Sigmoid colon (tissue), 7 donors: ENCODE data around the gene FEN1. TPM values are rescaled to one million over a fixed set of nuclear protein-coding genes. Genes with fewer than 3 reads are reported as not detected.
A peak's percentile ranks its signal among the peaks of the same experiment; 100 is the strongest.

ENCODE experiments used
- DNase-seq: peaks from one replicate; pipeline ENCODE4 v3.0.0-alpha.2; 2019
- H3K27ac ChIP-seq, 4 donors: fragments of 200-600 bp; sonication (generic); one replicate each; pipeline ENCODE4 v1.5.1; 2016 to 2019; ENCODE audit warnings: mild to moderate bottlenecking in 1 of 4
- H3K27me3 ChIP-seq, 3 donors: fragments of 200-600 bp; sonication (generic); one replicate each; pipeline ENCODE4 v1.5.1; 2019; ENCODE audit warnings: mild to moderate bottlenecking in 1 of 3
- H3K36me3 ChIP-seq, 4 donors: fragments of 200-600 bp; sonication (generic); one replicate each; pipeline ENCODE4 v1.5.1; 2016 to 2019
- H3K4me1 ChIP-seq, 4 donors: fragments of 200-600 bp; sonication (generic); one replicate each; pipeline ENCODE4 v1.5.1; 2017 to 2019
- H3K4me3 ChIP-seq, 4 donors: fragments of 200-600 bp; sonication (generic); one replicate each; pipeline ENCODE4 v1.5.1; 2017 to 2019; ENCODE audit warnings: mild to moderate bottlenecking in 2 of 4, moderate library complexity in 1 of 4
- H3K9me3 ChIP-seq, 4 donors: fragments of 200-600 bp in 3 of 4; sonication (generic) in 3 of 4; one replicate each; pipeline versions ENCODE4 v1.5.1 to v1.6.1; 2013 to 2019
- CTCF ChIP-seq, 4 experiments: fragments of 450-650 bp in 3 of 4; fragments of 200-600 bp in 1 of 4; IDR thresholded peaks; one replicate each; pipeline ENCODE4 v1.5.1; 2016 to 2019; ENCODE audit warnings: antibody characterized with exemption in 4 of 4, mild to moderate bottlenecking in 3 of 4, moderate library complexity in 2 of 4
- EP300 ChIP-seq, 4 donors: sonication (generic); formaldehyde crosslinking; IDR thresholded peaks; one replicate each; pipeline ENCODE4 v1.6.1; 2017; ENCODE audit warnings: antibody characterized with exemption in 4 of 4
- POLR2A ChIP-seq, 2 donors: fragments of 450-650 bp; IDR thresholded peaks; one replicate each; pipeline ENCODE4 v1.6.1; 2016; ENCODE audit warnings: antibody characterized with exemption in 2 of 2, mild to moderate bottlenecking in 2 of 2, moderate library complexity in 2 of 2
- POLR2AphosphoS5 ChIP-seq, 4 donors: sonication (generic); formaldehyde crosslinking; IDR thresholded peaks; one replicate each; pipeline ENCODE4 v1.6.1; 2017; ENCODE audit warnings: antibody characterized with exemption in 4 of 4
- WGBS, 2 donors: extraction: QIAGEN DNeasy Blood & Tissue Kit; methylation state at CpG; one replicate each; pipeline ENCODE4 v1.1.7; 2013; 5-methylcytosine and 5-hydroxymethylcytosine counted together
- intact Hi-C: fragments of 100-400 bp; cut with DNase I; formaldehyde crosslinking; loops from one replicate; pipeline ENCODE4 v1.15.1; 2023
- polyA plus RNA-seq, 3 donors: library from polyadenylated mRNA; stranded (reverse); fragments of 200-250 nt; gene quantifications; one replicate each; pipeline ENCODE4 v1.2.3, GENCODE V29; 2013
- total RNA-seq, 4 donors: library from RNA; depleted of rRNA; stranded (reverse); fragments of >200 nt; gene quantifications; one replicate each; pipeline ENCODE4 v1.1.0, GENCODE V29; 2016
- donor health status: healthy with polysubstance abuse.
- donor health status: Bipolar disorder and iron deficiency.
- donor health status: healthy.

FEN1 gene
- total and polyA plus RNA-seq, 7 donors = 4.2 to 39.1 (median 7.5) TPM

DNA sequence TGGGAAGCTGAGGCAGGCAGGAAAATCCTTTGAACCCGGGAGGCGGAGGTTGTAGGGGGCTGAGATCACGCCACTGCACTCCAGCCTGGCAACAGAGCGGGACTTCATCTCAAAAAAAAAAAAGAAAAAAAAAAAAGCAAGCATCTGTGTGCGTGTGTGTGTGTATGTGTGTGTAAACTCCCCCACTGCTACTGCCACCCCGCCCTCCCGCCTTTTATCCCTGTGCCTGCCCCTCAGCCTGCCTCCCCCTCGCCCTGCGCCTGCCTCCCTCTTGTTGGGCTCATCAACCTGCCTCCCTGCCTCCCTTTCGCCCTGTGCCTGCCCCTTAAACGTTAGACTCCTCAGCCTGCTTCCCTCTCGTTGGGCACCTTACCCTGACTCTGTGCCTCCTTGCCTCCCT is 18.3 kb upstream of the FEN1 start:
- Histone ChIP-seq H3K36me3 (no peaks in the 10 kb centered on the region), H3K27ac (no peak overlapping the region), H3K4me3 (no peak overlapping the region), H3K27me3 (peaks cover 0 to 13% (median 0%) of the 10 kb centered on the region in 3 donors), H3K4me1 (peaks cover 0 to 11% (median 9%) of the 10 kb centered on the region in 4 donors), H3K9me3 (no peaks in the 10 kb centered on the region)
- no peak for DNase-seq
- TF ChIP-seq EP300 (IDR thresholded peaks at IDR 0.05) = no peak
- intact Hi-C loops = no loop called here
- 90% methylated on average over 12 of the region's 12 CpGs for WGBS, 2 donors

- 95% methylated on average over 6 of the region's 6 CpGs for WGBS, 2 donors
- Histone ChIP-seq H3K27me3 (peaks cover 0 to 9% (median 0%) of the 10 kb centered on the region in 3 donors), H3K4me1 (peaks cover 0 to 11% (median 9%) of the 10 kb centered on the region in 4 donors), H3K27ac (no peak overlapping the region), H3K36me3 (no peaks in the 10 kb centered on the region), H3K9me3 (no peaks in the 10 kb centered on the region), H3K4me3 (no peak overlapping the region)
- DNase-seq = no peak
- intact Hi-C loops = no loop called here
- TF ChIP-seq POLR2AphosphoS5 (IDR thresholded peaks at IDR 0.05) (no peak), EP300 (IDR thresholded peaks at IDR 0.05) (no peak), POLR2A (IDR thresholded peaks at IDR 0.05) (no peak), CTCF (IDR thresholded peaks at IDR 0.05) (no peak)
Observed at GRCh38 chr11:61775106-61775505, 17.6 kb upstream of the FEN1 start.

DNA sequence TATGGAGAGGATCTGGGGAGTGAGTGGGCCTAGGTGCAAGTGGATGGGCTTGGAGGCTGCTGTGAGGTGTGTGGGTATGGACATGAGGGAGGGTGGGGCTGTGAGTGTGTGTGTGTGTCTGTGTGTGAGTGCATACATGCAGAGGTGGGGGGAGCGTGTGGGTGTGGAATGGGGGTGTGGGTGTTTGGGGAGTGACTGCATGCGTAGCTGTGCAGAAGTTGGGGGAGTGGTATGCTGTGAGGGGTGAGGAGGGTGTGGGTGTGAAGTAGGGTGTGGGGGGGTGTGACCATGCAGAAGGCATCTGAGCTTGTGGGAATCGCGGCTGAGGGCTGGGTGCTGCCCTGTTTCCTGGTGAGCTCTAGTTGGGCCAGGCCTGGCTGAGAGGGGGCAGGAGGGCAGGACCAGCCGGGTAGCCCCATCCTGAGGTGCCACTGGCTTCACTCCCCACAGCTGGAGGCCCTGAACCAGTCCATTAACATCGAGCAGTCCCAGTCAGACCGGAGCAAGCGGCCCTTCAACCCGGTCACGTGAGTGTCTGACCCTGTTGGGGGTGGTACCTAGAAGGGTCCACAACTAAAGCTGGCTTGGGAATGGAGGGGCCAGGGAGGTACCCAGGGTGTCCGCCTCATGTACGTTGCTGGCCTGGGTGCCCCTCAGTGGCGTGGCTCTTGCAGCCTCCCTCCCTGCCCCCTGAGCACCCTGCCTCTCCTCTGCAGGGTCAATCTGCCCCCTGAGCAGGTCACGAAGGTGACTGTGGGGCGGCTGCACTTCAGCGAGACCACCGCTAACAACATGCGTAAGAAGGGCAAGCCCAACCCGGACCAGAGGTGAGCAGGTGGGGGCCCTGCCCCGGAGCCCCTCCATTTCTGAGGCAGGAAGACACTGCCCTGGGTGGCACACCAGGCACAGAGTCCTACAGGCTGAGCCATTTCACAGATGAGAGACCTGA is 16.8 kb upstream of the FEN1 start:
- WGBS, 2 donors = 77 to 86% methylated on average over 20 of the region's 20 CpGs
- no peak for DNase-seq
- no peak overlapping the region for H3K4me3 ChIP-seq
- no peaks in the 10 kb centered on the region for H3K36me3 ChIP-seq
- no peak overlapping the region for H3K27ac ChIP-seq
- peaks cover 0 to 9% (median 0%) of the 10 kb centered on the region in 3 donors for H3K27me3 ChIP-seq
- peaks cover 0 to 11% (median 9%) of the 10 kb centered on the region in 4 donors for H3K4me1 ChIP-seq
- no peaks in the 10 kb centered on the region for H3K9me3 ChIP-seq
- no peak for TF ChIP-seq POLR2A (IDR thresholded peaks at IDR 0.05)
- TF ChIP-seq CTCF (IDR thresholded peaks at IDR 0.05) = no peak
- no peak for TF ChIP-seq POLR2AphosphoS5 (IDR thresholded peaks at IDR 0.05)
- TF ChIP-seq EP300 (IDR thresholded peaks at IDR 0.05) = no peak
- intact Hi-C loops = no loop called here

DNA sequence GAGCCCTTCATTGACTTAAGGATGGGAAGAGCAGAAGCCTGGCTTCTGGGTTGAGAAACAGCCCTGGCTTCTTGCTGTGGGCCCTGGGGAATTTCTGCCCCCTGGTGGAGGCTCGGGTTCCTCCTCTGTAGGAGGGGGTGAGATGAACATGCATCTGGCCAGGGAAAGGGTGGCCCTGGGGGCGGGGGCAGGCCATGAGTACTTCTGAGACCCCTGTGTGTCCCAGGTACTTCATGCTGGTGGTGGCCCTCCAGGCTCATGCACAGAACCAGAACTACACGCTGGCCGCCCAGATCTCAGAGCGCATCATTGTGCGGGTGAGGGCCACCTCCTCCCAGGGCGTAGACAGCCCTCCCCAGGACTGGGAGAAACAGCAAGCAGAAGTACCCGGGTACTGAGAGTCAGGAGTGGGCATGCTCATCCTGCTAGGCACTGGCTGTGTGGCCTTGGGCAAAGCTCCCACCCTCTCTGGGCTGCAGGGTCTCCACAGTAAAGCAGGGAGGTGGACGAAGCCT is 16.1 kb upstream of the FEN1 start:
- 73 to 74% methylated on average over 9 of the region's 9 CpGs for WGBS, 2 donors
- Histone ChIP-seq H3K27me3 (peaks cover 0 to 9% (median 0%) of the 10 kb centered on the region in 3 donors), H3K4me3 (no peak overlapping the region), H3K9me3 (no peaks in the 10 kb centered on the region), H3K27ac (no peak overlapping the region), H3K4me1 (peaks cover 0 to 11% (median 9%) of the 10 kb centered on the region in 4 donors), H3K36me3 (no peaks in the 10 kb centered on the region)
- DNase-seq = no peak
- intact Hi-C loops = no loop called here
- TF ChIP-seq POLR2A (IDR thresholded peaks at IDR 0.05) = no peak
- TF ChIP-seq POLR2AphosphoS5 (IDR thresholded peaks at IDR 0.05) = no peak
- no peak for TF ChIP-seq EP300 (IDR thresholded peaks at IDR 0.05)
- peak in 3 of 4 experiments; percentile 24 to 45 (median 35) for TF ChIP-seq CTCF (IDR thresholded peaks at IDR 0.05)
